ENCODE data around the gene EIF2D. TPM values are rescaled to one million over a fixed set of nuclear protein-coding genes. Genes with fewer than 3 reads are reported as not detected.

The EIF2D gene
- total RNA-seq, 1 experiment from 2014 or later, result 110 TPM

GRCh38 chr1:206555473-206555935, 56.8 kb downstream of the EIF2D start:
- Histone ChIP-seq H3F3A (ENCODE audit: low read length, unreplicated experiment) (no peaks in the 10 kb centered on the region), H3K4me2 (ENCODE audit: low read length) (no peak overlapping the region), H3K36me3 (ENCODE audit: low read depth, low read length) (no peaks in the 10 kb centered on the region), H3K79me2 (ENCODE audit: low read length) (no peaks in the 10 kb centered on the region), H3K27me3 (ENCODE audit: low read length) (no peaks in the 10 kb centered on the region), H3K9ac (ENCODE audit: low read length) (no peak overlapping the region), H2AFZ (ENCODE audit: low read length) (no peak overlapping the region), H3K27ac (ENCODE audit: low read length) (no peak overlapping the region), H3K9me3 (ENCODE audit: low read length) (no peaks in the 10 kb centered on the region), H4K20me1 (ENCODE audit: low read length) (no peaks in the 10 kb centered on the region), H3K9me2 (replicated peaks; ENCODE audit: low read length) (no peaks in the 10 kb centered on the region), H3K4me3 (ENCODE audit: low read length) (no peak overlapping the region), H3K4me1 (ENCODE audit: insufficient read depth, low read length) (peaks cover 28% of the 10 kb centered on the region)
- TF ChIP-seq EZH2phosphoT487 (IDR thresholded peaks at IDR 0.05; ENCODE audit: borderline replicate concordance, low read length) (no peak), EZH2 (IDR thresholded peaks at IDR 0.05; ENCODE audit: low read length, unreplicated experiment) (no peak)
- TF ChIP-seq, protein P1, sequence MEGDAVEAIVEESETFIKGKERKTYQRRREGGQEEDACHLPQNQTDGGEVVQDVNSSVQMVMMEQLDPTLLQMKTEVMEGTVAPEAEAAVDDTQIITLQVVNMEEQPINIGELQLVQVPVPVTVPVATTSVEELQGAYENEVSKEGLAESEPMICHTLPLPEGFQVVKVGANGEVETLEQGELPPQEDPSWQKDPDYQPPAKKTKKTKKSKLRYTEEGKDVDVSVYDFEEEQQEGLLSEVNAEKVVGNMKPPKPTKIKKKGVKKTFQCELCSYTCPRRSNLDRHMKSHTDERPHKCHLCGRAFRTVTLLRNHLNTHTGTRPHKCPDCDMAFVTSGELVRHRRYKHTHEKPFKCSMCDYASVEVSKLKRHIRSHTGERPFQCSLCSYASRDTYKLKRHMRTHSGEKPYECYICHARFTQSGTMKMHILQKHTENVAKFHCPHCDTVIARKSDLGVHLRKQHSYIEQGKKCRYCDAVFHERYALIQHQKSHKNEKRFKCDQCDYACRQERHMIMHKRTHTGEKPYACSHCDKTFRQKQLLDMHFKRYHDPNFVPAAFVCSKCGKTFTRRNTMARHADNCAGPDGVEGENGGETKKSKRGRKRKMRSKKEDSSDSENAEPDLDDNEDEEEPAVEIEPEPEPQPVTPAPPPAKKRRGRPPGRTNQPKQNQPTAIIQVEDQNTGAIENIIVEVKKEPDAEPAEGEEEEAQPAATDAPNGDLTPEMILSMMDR (conservative IDR thresholded peaks at IDR 0.05; ENCODE audit: low read depth, low read length), result no peak
- no TSS peak for BruUV-seq (replicated peaks)
- ATAC-seq (no peak), DNase-seq (no peak)
- POLR2A ChIA-PET (ENCODE audit: unreplicated experiment), result no interaction called here
- CTCF ChIA-PET, result interaction anchor here (0.5 to 1.8 kb wide), 7 partner anchors 11 to 107 kb away, joined by 3 to 6 read pairs (median 4); no protein-coding TSS in a partner anchor
- intact Hi-C loops (cut with micrococcal nuclease), result no loop called here

DNA sequence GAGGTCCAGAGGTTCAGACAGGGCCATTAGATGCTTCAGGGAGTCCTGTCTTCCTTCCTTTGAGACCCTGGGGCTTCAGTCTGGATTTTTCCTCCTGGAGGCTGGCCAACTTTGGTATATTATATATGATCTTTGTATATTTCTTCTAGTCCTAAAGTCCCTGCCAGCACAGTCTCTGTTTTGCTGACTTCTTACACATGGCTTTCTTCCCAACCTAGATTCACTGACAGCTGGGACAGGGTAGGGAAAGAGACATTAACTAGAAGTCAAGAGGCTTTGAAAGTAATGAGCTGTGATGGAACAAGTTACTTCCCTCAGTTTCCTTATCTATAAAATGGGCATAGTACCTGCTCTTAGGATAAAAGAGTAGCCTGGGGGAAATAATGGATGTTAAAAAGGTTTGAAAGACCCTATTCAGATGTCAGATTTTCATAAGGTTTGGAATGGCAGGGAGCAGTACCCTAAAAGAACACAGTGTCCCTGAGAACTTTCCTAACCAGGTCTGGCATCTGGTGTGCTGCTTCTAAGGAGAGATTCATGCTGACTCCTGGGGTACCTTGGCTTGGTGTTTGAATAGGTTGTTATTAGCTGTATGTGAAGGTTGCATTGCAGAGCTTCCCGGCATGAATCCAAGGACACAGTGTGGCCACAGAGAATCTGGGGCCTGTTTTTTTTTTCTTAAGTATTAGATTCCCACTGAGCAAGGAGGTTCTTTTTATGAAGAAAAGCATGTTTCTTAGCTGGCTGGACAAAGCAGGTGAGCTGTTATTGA, 57.4 kb downstream of the EIF2D start:
- no peak for ATAC-seq
- no peaks in the 10 kb centered on the region for H3F3A ChIP-seq (ENCODE audit: low read length, unreplicated experiment)
- no peak for DNase-seq
- no peaks in the 10 kb centered on the region for H3K79me2 ChIP-seq (ENCODE audit: low read length)
- no peak overlapping the region for H3K4me3 ChIP-seq (ENCODE audit: low read length)
- no peak overlapping the region for H3K9ac ChIP-seq (ENCODE audit: low read length)
- TF ChIP-seq EZH2 (IDR thresholded peaks at IDR 0.05; ENCODE audit: low read length, unreplicated experiment), result no peak
- TF ChIP-seq EZH2phosphoT487 (IDR thresholded peaks at IDR 0.05; ENCODE audit: borderline replicate concordance, low read length), result no peak
- TF ChIP-seq, protein P1 (conservative IDR thresholded peaks at IDR 0.05; ENCODE audit: low read depth, low read length), result no peak
- no peaks in the 10 kb centered on the region for H3K36me3 ChIP-seq (ENCODE audit: low read depth, low read length)
- no peak overlapping the region for H3K4me2 ChIP-seq (ENCODE audit: low read length)
- POLR2A ChIA-PET (ENCODE audit: unreplicated experiment), result interaction anchor here (0.6 kb wide), 1 partner anchor 498 kb away, joined by 4 read pairs; the partner anchor contains the start of gene PFKFB2
- no peak overlapping the region for H2AFZ ChIP-seq (ENCODE audit: low read length)
- H3K9me2 ChIP-seq (replicated peaks; ENCODE audit: low read length), result no peaks in the 10 kb centered on the region
- H3K9me3 ChIP-seq (ENCODE audit: low read length), result no peaks in the 10 kb centered on the region
- CTCF ChIA-PET, result interaction anchor here (0.6 to 1.8 kb wide), 5 partner anchors 10 to 108 kb away, joined by 3 to 6 read pairs (median 4); no protein-coding TSS in a partner anchor
- no peaks in the 10 kb centered on the region for H3K27me3 ChIP-seq (ENCODE audit: low read length)
- no peak overlapping the region for H3K27ac ChIP-seq (ENCODE audit: low read length)
- BruUV-seq (replicated peaks), result no TSS peak
- intact Hi-C loops (cut with micrococcal nuclease), result no loop called here
- H3K4me1 ChIP-seq (ENCODE audit: insufficient read depth, low read length), result peaks cover 28% of the 10 kb centered on the region
- H4K20me1 ChIP-seq (ENCODE audit: low read length), result no peaks in the 10 kb centered on the region

- Histone ChIP-seq H3K9ac (ENCODE audit: low read length) (no peak overlapping the region), H3K27me3 (ENCODE audit: low read length) (no peaks in the 10 kb centered on the region), H3K27ac (ENCODE audit: low read length) (no peak overlapping the region), H3F3A (ENCODE audit: low read length, unreplicated experiment) (no peaks in the 10 kb centered on the region), H3K4me3 (ENCODE audit: low read length) (no peak overlapping the region), H3K4me1 (ENCODE audit: insufficient read depth, low read length) (peaks cover 28% of the 10 kb centered on the region), H4K20me1 (ENCODE audit: low read length) (no peaks in the 10 kb centered on the region), H3K36me3 (ENCODE audit: low read depth, low read length) (no peaks in the 10 kb centered on the region), H3K4me2 (ENCODE audit: low read length) (no peak overlapping the region), H3K9me3 (ENCODE audit: low read length) (no peaks in the 10 kb centered on the region), H2AFZ (ENCODE audit: low read length) (no peak overlapping the region), H3K79me2 (ENCODE audit: low read length) (no peaks in the 10 kb centered on the region), H3K9me2 (replicated peaks; ENCODE audit: low read length) (no peaks in the 10 kb centered on the region)
- ATAC-seq (no peak), DNase-seq (no peak)
- ChIA-PET CTCF (no interaction called here), POLR2A (ENCODE audit: unreplicated experiment) (no interaction called here)
- intact Hi-C loops (cut with micrococcal nuclease), result no loop called here
- BruUV-seq (replicated peaks), result no TSS peak
- no peak for TF ChIP-seq EZH2phosphoT487 (IDR thresholded peaks at IDR 0.05; ENCODE audit: borderline replicate concordance, low read length)
- TF ChIP-seq EZH2 (IDR thresholded peaks at IDR 0.05; ENCODE audit: low read length, unreplicated experiment), result no peak
- TF ChIP-seq, protein P1 (conservative IDR thresholded peaks at IDR 0.05; ENCODE audit: low read depth, low read length), result no peak
Measured at GRCh38 chr1:206554211-206554610, 58.1 kb downstream of the EIF2D start.

All from PC-3 (cell line).